ENCODE results near the gene CCDC6. TPM values are rescaled to one million over a fixed set of nuclear protein-coding genes. Genes with fewer than 3 reads are reported as not detected.
A peak's percentile ranks its signal among the peaks of the same experiment; 100 is the strongest.

Gene CCDC6
- polyA plus RNA-seq, 3 donors, result 4.2 to 13.5 (median 6.2) TPM

DNA sequence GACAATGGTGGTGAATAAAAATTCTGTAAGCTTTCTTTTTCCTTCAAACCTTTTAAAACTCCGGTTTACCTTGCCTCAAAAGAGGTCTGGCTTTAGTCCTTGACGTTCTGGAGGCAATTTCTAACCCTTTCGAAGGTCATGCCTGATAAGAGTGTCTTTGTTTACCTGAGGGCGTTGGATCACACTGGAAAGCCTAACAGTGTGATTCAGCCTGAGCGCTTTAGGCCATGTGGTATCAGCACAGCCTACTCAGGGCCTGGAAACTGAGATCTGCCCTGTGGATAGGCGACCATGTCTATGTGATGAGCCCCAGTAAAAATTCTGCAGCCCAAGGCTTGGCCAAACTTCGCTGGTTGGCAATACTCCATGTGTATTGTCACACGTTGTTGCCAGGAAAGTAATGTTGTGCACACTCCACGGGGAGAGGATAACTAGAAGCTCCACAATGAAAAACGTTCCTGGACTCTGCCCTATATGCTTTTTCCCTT is 10.7 kb downstream of the CCDC6 start:
- TF ChIP-seq, protein P1, sequence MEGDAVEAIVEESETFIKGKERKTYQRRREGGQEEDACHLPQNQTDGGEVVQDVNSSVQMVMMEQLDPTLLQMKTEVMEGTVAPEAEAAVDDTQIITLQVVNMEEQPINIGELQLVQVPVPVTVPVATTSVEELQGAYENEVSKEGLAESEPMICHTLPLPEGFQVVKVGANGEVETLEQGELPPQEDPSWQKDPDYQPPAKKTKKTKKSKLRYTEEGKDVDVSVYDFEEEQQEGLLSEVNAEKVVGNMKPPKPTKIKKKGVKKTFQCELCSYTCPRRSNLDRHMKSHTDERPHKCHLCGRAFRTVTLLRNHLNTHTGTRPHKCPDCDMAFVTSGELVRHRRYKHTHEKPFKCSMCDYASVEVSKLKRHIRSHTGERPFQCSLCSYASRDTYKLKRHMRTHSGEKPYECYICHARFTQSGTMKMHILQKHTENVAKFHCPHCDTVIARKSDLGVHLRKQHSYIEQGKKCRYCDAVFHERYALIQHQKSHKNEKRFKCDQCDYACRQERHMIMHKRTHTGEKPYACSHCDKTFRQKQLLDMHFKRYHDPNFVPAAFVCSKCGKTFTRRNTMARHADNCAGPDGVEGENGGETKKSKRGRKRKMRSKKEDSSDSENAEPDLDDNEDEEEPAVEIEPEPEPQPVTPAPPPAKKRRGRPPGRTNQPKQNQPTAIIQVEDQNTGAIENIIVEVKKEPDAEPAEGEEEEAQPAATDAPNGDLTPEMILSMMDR (IDR thresholded peaks at IDR 0.05), result no peak
- Mint-ChIP-seq H3K9me3 (no peaks in the 10 kb centered on the region), H3K27ac (peak overlapping the region in 1 of 7 donors; percentile 1), H3K27me3 (ENCODE audit: low read depth in 3 of 3) (no peaks in the 10 kb centered on the region), H3K4me3 (no peak overlapping the region), H3K4me1 (peaks cover 58% of the 10 kb centered on the region), H3K36me3 (peaks cover 8 to 18% of the 10 kb centered on the region in 2 donors)
- Histone ChIP-seq H2AFZ (ENCODE audit: insufficient read depth, low read depth, low read length, poor library complexity, severe bottlenecking) (no peak overlapping the region), H3K27me3 (ENCODE audit: control insufficient read depth in 2 of 2, insufficient read depth in 2 of 2, low read length in 2 of 2) (no peaks in the 10 kb centered on the region), H3K36me3 (replicated peaks in 1 of 2; ENCODE audit: control insufficient read depth in 1 of 2, insufficient read depth in 2 of 2, low read length in 2 of 2) (peaks cover 0 to 13% of the 10 kb centered on the region in 2 donors), H3K4me2 (replicated peaks; ENCODE audit: extremely low read depth, low read length, poor library complexity, severe bottlenecking) (no peak overlapping the region), H3K27ac (ENCODE audit: low read depth in 1 of 2, low read length in 2 of 2) (peak overlapping the region in 1 of 2 donors; percentile 4), H3K4me3 (replicated peaks in 1 of 3; ENCODE audit: low read depth in 2 of 3, low read length in 3 of 3) (no peak overlapping the region), H3K79me2 (ENCODE audit: insufficient read depth, low read length) (peaks cover 99% of the 10 kb centered on the region), H3K4me1 (ENCODE audit: control insufficient read depth in 1 of 2, insufficient read depth in 2 of 2, low read length in 2 of 2) (peaks cover 28 to 30% of the 10 kb centered on the region in 2 donors), H4K20me1 (ENCODE audit: insufficient read depth, low read length) (peaks cover 57% of the 10 kb centered on the region), H3K9me3 (replicated peaks in 1 of 2; ENCODE audit: control insufficient read depth in 1 of 2, insufficient read depth in 1 of 2, low read length in 2 of 2) (no peaks in the 10 kb centered on the region), H3K9ac (ENCODE audit: insufficient read depth, low read length, poor library complexity, severe bottlenecking) (no peak overlapping the region)
- intact Hi-C loops (cut with micrococcal nuclease), result no loop called here
- DNase-seq, result no peak
- 99% methylated on average over 8 of the region's 10 CpGs for WGBS (ENCODE audit: insufficient coverage)

GRCh38 chr10:59894114-59894513 is 12.2 kb downstream of the CCDC6 start:
- Mint-ChIP-seq H3K27me3 (ENCODE audit: low read depth in 3 of 3) (no peaks in the 10 kb centered on the region), H3K9me3 (no peaks in the 10 kb centered on the region), H3K4me1 (peaks cover 64% of the 10 kb centered on the region), H3K4me3 (no peak overlapping the region), H3K36me3 (peaks cover 10 to 16% of the 10 kb centered on the region in 2 donors), H3K27ac (peak overlapping the region in 6 of 7 donors; percentile 33 to 77 (median 64))
- Histone ChIP-seq H3K4me1 (ENCODE audit: control insufficient read depth in 1 of 2, insufficient read depth in 2 of 2, low read length in 2 of 2) (peaks cover 42 to 43% of the 10 kb centered on the region in 2 donors), H3K9ac (ENCODE audit: insufficient read depth, low read length, poor library complexity, severe bottlenecking) (no peak overlapping the region), H3K27me3 (ENCODE audit: control insufficient read depth in 2 of 2, insufficient read depth in 2 of 2, low read length in 2 of 2) (no peaks in the 10 kb centered on the region), H3K4me2 (replicated peaks; ENCODE audit: extremely low read depth, low read length, poor library complexity, severe bottlenecking) (no peak overlapping the region), H4K20me1 (ENCODE audit: insufficient read depth, low read length) (peaks cover 51% of the 10 kb centered on the region), H3K4me3 (replicated peaks in 1 of 3; ENCODE audit: low read depth in 2 of 3, low read length in 3 of 3) (no peak overlapping the region), H3K36me3 (replicated peaks in 1 of 2; ENCODE audit: control insufficient read depth in 1 of 2, insufficient read depth in 2 of 2, low read length in 2 of 2) (peaks cover 0 to 4% of the 10 kb centered on the region in 2 donors), H3K27ac (ENCODE audit: low read depth in 1 of 2, low read length in 2 of 2) (peak overlapping the region in 1 of 2 donors; percentile 85), H3K9me3 (replicated peaks in 1 of 2; ENCODE audit: control insufficient read depth in 1 of 2, insufficient read depth in 1 of 2, low read length in 2 of 2) (no peaks in the 10 kb centered on the region), H2AFZ (ENCODE audit: insufficient read depth, low read depth, low read length, poor library complexity, severe bottlenecking) (no peak overlapping the region), H3K79me2 (ENCODE audit: insufficient read depth, low read length) (peaks cover 97% of the 10 kb centered on the region)
- 100% methylated on average over 2 of the region's 4 CpGs for WGBS (ENCODE audit: insufficient coverage)
- TF ChIP-seq, protein P1 (IDR thresholded peaks at IDR 0.05), result no peak
- intact Hi-C loops (cut with micrococcal nuclease), result no loop called here
- DNase-seq, result no peak
